ENCODE measurements around the gene UBXN11.

Gene UBXN11

GRCh38 chr1:26283871-26284596, 22.4 kb downstream of the UBXN11 start:
- DNase-seq = no peak

DNA sequence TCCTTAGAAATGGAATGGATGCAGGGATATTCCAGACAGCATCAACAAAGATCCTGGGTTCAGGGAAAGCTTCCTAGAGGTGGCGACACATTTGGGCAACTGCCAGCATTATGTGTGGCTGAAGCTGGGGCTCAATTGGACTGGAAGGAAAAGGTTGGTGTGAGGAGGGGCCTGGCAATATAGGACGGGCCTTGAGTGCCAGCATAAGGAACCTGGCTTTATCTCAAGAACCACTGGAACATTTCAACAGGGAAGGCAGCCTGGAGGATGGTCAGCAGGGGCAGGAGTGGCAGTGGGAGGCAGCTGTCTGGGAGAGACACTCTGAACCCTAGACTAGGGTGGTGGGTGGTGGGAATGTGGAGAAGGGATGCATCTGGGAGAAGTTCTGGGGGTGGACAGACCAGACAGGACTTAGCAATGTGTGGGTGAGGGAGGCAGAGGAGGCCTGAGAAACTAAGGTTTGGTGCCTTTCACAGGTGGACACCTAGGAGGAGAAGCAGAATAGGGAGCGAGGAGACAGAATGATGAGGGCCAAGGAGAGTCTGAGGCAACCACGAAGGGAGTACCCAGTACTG, 23.1 kb downstream of the UBXN11 start:
- DNase-seq = no peak

DNA sequence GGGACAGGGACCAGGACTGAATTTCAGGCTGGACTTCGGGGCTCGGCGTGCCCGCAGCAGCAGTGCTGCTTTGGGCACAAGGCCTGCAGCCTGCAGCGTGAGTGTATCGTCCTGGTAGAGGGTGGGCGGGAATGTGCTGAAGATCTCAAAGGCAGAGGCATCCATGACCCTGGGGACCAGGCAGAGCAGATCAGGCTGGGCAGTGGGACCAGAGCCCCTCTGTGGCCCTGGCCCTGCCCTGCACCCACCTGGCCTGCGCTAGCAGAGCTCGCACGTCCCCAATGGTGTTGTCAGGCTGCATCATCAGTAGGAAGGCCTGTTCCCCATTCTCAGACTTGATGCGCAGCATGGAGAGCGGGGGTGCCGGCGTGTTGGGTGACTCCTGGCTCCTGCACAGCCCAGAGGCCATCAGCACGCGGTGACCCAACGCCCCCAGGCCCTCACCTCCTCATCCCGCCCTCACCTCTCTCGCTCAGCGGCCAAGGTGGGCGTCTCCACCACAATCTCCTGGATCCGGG, 24.0 kb downstream of the UBXN11 start:
- no peak for DNase-seq

DNA sequence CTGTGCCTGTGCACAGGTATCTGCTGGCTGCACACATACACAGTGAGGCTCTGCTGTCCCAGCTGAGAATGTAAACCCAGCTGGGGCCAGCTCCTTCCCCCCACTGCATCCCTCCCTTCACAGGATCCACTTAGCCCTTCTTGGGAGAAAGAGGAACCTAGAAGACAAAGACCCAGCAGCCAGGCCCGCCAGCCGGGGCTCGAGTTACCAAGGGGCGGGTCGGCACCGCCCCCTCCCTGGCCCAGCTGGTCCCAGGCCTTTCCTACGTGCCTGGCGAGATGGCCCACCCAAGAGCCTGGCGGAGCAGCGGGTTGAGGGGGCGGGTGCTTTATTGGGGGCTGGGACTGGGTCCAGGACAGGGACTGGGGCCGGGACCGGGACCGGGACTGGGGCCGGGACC, 24.5 kb downstream of the UBXN11 start:
- DNase-seq = no peak

GRCh38 chr1:26281091-26281958, 25.1 kb downstream of the UBXN11 start:
- no peak for DNase-seq

- no peak for DNase-seq
Observed at GRCh38 chr1:26280333-26281042, 25.9 kb downstream of the UBXN11 start.

GRCh38 chr1:26279456-26280332, 26.7 kb downstream of the UBXN11 start, which contains the start of gene SH3BGRL3:
Gene SH3BGRL3, plus strand, starts transcription at chr1:26280086. Its CDS starts 70 bp downstream, at chr1:26280156.
- peak; percentile 34 to 62 for DNase-seq

GRCh38 chr1:26278724-26279455, 27.5 kb downstream of the UBXN11 start:
- DNase-seq = no peak

- no peak for DNase-seq
Observed at GRCh38 chr1:26278303-26278702, 28.1 kb downstream of the UBXN11 start.

DNA sequence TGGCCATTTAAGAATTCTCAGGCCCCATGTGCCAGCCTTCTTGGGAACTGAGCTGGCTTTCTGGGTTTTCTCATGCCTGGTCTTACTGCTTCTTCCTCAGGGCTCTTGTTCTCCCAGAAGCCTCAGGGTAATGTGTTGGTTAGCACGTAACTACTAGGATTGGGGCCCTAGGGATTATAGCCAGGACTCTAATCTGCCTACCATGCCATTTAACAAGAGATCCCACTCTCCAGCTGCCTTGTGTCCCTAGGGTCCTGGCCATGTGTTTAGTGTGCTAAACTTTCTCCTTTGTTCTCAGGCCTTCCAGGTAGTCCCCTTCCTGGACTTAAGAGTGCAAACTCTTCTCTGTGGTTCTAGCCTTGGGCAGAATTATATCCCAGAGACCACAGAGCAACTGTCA, 28.7 kb downstream of the UBXN11 start:
- no peak for DNase-seq

GRCh38 chr1:26277261-26277661, 29.2 kb downstream of the UBXN11 start:
- no peak for DNase-seq

GRCh38 chr1:26276432-26276838, 30.0 kb downstream of the UBXN11 start:
- DNase-seq = no peak

- peak in 1 of 2 experiments; percentile 29 for DNase-seq
Observed at GRCh38 chr1:26275580-26276431, 30.6 kb downstream of the UBXN11 start.

- no peak for DNase-seq
Observed at GRCh38 chr1:26274801-26275425, 31.5 kb downstream of the UBXN11 start.

DNA sequence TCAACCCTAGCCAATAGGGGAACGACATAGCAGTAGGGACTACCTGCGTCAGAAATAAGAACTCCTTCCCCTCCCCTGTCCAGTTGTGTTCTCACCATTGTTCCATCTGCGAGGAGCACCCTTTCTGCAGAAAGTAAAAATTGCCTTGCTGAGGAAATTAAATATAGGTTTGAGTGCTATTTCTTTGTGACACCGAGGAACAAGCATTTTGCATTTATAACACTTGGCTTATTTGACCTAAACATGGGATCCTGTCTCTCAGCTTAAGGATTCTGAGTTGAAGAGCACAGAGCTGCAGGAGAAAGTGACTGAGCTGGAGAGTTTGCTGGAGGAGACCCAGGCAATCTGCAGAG, 37.3 kb downstream of the UBXN11 start:
- no peak for DNase-seq

GRCh38 chr1:26268290-26269197, 37.9 kb downstream of the UBXN11 start:
- no peak for DNase-seq

GRCh38 chr1:26265405-26265804, 41.0 kb downstream of the UBXN11 start:
- no peak for DNase-seq

GRCh38 chr1:26263212-26263611, 43.2 kb downstream of the UBXN11 start:
- DNase-seq = no peak

GRCh38 chr1:26259578-26259977, 46.9 kb downstream of the UBXN11 start:
- DNase-seq = no peak
